Smooth muscle cell (in vitro differentiated cells): ENCODE data around the gene ACY1. TPM values are rescaled to one million over a fixed set of nuclear protein-coding genes. Genes with fewer than 3 reads are reported as not detected.

Experiments used
- DNase-seq: peaks from one replicate; lab custom pipeline; 2025; ENCODE audit not compliant: unreplicated experiment; lab: John Stamatoyannopoulos, UW
- H2AFZ ChIP-seq: fragments of 200-600 bp; sonication (generic); 2 replicates; pipeline ENCODE4 v1.6.0; 2016; ENCODE audit warnings: antibody characterized with exemption, low read depth, mild to moderate bottlenecking
- H3F3A ChIP-seq: fragments of 200-600 bp; sonication (generic); 2 replicates; pipeline ENCODE4 v1.6.0; 2017; ENCODE audit warnings: antibody characterized with exemption, low read depth
- H3K27ac ChIP-seq: fragments of 200-600 bp; sonication (generic); 2 replicates; pipeline ENCODE4 v1.5.1; 2016; ENCODE audit warnings: low read depth, mild to moderate bottlenecking
- H3K27me3 ChIP-seq: fragments of 200-600 bp; sonication (generic); 2 replicates; pipeline ENCODE4 v1.6.1; 2016; ENCODE audit warnings: low read depth, mild to moderate bottlenecking
- H3K36me3 ChIP-seq: fragments of 200-600 bp; sonication (generic); 2 replicates; pipeline ENCODE4 v1.5.1; 2016; ENCODE audit warnings: low read depth
- H3K4me1 ChIP-seq: fragments of 200-600 bp; sonication (generic); 2 replicates; pipeline ENCODE4 v1.5.1; 2016; ENCODE audit warnings: low read depth
- H3K4me2 ChIP-seq: fragments of 200-600 bp; sonication (generic); 2 replicates; pipeline ENCODE4 v1.6.0; 2016; ENCODE audit warnings: mild to moderate bottlenecking
- H3K4me3 ChIP-seq: fragments of 200-600 bp; sonication (generic); 2 replicates; pipeline ENCODE4 v1.5.1; 2016; ENCODE audit warnings: mild to moderate bottlenecking
- H3K79me2 ChIP-seq: fragments of 200-600 bp; sonication (generic); 2 replicates; pipeline ENCODE4 v1.6.0; 2016; ENCODE audit warnings: low read depth, mild to moderate bottlenecking
- H3K9ac ChIP-seq: fragments of 200-600 bp; sonication (generic); 2 replicates; pipeline ENCODE4 v1.6.0; 2016; ENCODE audit warnings: low read depth
- H3K9me3 ChIP-seq: fragments of 200-600 bp; sonication (generic); replicated peaks from 2 replicates; pipeline ENCODE4 v1.5.1; 2016; ENCODE audit warnings: low read depth
- H4K20me1 ChIP-seq: fragments of 200-600 bp; sonication (generic); 2 replicates; pipeline ENCODE4 v1.6.0; 2016; ENCODE audit warnings: low read depth
- WGBS: methylation state at CpG from one replicate; pipeline ENCODE4 v1.1.7; 2016; ENCODE audit warnings: low lambda C conversion rate; 5-methylcytosine and 5-hydroxymethylcytosine counted together
- polyA plus RNA-seq: library from polyadenylated mRNA; unstranded; fragments of >200 nt; fragmentation: Nextera tagmentation; extraction: Ambion mirVana; gene quantifications from 2 replicates; pipeline ENCODE4 v1.2.1, GENCODE V29; 2016
- total RNA-seq: library from RNA; depleted of rRNA; stranded (reverse); fragments of >200 nt; gene quantifications from 2 replicates; pipeline ENCODE4 v1.2.3, GENCODE V29; 2014
- TF ChIP-seq, protein P1 (sequence below): fragments of 200-600 bp; sonication (generic); IDR thresholded peaks from 2 replicates; pipeline ENCODE4 v1.5.1; 2017; ENCODE audit warnings: borderline replicate concordance, mild to moderate bottlenecking, antibody characterized with exemption; ENCODE audit not compliant: insufficient read depth, poor library complexity, severe bottlenecking

Gene ACY1
- total and polyA plus RNA-seq, 2 experiments from 2014 or later = 33.8 to 39.6 TPM

DNA sequence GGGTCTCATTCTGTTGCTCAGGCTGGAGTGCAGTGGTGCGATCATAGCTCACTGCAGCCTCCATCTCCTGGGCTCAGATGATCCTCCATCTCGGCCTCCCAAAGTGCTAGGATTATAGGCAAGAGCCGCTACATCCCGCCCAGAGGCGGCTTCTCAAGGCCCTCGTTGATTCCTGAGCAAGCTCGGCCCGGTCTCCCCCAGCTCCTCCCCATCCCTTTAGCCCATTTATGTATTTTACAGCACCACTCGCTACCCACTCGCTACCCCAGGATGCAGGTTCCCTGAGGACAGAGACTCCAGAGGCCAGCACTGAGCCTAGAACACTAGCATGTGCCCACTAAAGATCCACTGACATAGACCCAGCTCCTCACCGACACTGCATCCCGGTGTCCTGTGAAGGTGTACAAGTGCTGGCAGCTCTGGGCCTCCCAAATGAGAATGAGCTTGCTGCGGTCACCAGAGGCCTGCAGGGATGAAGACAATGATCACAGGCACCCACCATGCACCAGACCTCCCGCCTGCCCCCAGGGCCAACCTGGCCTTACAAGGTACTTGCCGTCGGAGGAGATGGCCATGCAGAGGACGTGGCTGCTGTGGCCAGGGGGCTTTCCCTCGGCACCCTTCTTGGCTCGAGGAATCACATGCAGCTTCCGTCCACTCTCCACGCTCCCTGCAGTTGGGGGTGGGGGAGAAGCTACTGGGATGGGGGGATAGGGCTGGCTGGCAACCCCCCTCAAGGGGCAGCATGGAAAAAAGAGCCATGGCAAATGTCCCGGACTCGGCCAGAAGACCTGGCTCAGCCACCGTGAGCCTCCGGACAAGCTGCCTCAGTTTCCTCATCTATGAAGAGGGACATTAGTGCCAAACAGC lies 47.2 kb upstream of the ACY1 start:
- H3K9me3 ChIP-seq = no peaks in the 10 kb centered on the region
- TF ChIP-seq, protein P1, sequence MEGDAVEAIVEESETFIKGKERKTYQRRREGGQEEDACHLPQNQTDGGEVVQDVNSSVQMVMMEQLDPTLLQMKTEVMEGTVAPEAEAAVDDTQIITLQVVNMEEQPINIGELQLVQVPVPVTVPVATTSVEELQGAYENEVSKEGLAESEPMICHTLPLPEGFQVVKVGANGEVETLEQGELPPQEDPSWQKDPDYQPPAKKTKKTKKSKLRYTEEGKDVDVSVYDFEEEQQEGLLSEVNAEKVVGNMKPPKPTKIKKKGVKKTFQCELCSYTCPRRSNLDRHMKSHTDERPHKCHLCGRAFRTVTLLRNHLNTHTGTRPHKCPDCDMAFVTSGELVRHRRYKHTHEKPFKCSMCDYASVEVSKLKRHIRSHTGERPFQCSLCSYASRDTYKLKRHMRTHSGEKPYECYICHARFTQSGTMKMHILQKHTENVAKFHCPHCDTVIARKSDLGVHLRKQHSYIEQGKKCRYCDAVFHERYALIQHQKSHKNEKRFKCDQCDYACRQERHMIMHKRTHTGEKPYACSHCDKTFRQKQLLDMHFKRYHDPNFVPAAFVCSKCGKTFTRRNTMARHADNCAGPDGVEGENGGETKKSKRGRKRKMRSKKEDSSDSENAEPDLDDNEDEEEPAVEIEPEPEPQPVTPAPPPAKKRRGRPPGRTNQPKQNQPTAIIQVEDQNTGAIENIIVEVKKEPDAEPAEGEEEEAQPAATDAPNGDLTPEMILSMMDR = no peak
- no peaks in the 10 kb centered on the region for H3K27me3 ChIP-seq
- H3F3A ChIP-seq = no peaks in the 10 kb centered on the region
- no peaks in the 10 kb centered on the region for H3K4me1 ChIP-seq
- no peak overlapping the region for H3K9ac ChIP-seq
- no peaks in the 10 kb centered on the region for H3K36me3 ChIP-seq
- DNase-seq = no peak
- H3K4me2 ChIP-seq = no peak overlapping the region
- H3K4me3 ChIP-seq = no peak overlapping the region
- 98% methylated on average over 25 of the region's 25 CpGs for WGBS
- no peak overlapping the region for H2AFZ ChIP-seq
- H3K79me2 ChIP-seq = peaks cover 20% of the 10 kb centered on the region
- no peak overlapping the region for H3K27ac ChIP-seq
- H4K20me1 ChIP-seq = no peaks in the 10 kb centered on the region

DNA sequence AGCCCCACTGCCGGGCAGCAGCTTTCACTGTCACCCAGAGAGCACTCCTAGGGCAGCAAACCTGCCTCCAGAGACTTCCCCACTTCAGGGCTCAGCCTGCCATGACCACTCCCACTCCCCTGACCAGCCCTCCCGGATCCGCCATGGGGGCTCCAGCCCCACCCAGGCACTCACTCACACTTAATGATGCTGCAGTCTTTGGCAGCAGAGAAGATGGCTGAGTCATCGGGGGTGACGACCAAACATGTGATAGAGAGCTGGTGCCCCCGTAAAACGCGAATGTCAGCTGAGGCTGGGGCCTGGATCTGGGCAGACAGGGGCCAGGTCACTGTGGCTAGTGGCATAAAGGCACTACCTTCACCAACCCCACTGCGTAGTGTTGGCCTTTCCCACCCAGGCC lies 46.3 kb upstream of the ACY1 start:
- Histone ChIP-seq H2AFZ (no peak overlapping the region), H3K9me3 (no peaks in the 10 kb centered on the region), H3K36me3 (no peaks in the 10 kb centered on the region), H4K20me1 (no peaks in the 10 kb centered on the region), H3K4me1 (no peaks in the 10 kb centered on the region), H3K79me2 (peaks cover 24% of the 10 kb centered on the region), H3F3A (no peaks in the 10 kb centered on the region), H3K27ac (no peak overlapping the region), H3K4me2 (no peak overlapping the region), H3K4me3 (no peak overlapping the region), H3K27me3 (no peaks in the 10 kb centered on the region), H3K9ac (no peak overlapping the region)
- no peak for DNase-seq
- TF ChIP-seq, protein P1 = no peak
- 87% methylated on average over 9 of the region's 9 CpGs for WGBS

GRCh38 chr3:51937611-51938450 lies 45.5 kb upstream of the ACY1 start:
- 96% methylated on average over 13 of the region's 13 CpGs for WGBS
- no peaks in the 10 kb centered on the region for H4K20me1 ChIP-seq
- no peaks in the 10 kb centered on the region for H3K36me3 ChIP-seq
- no peak overlapping the region for H2AFZ ChIP-seq
- H3K79me2 ChIP-seq = peaks cover 24% of the 10 kb centered on the region
- no peaks in the 10 kb centered on the region for H3F3A ChIP-seq
- no peaks in the 10 kb centered on the region for H3K4me1 ChIP-seq
- no peak overlapping the region for H3K4me3 ChIP-seq
- no peak overlapping the region for H3K9ac ChIP-seq
- TF ChIP-seq, protein P1 = no peak
- no peaks in the 10 kb centered on the region for H3K9me3 ChIP-seq
- DNase-seq = no peak
- H3K27ac ChIP-seq = no peak overlapping the region
- no peak overlapping the region for H3K4me2 ChIP-seq
- no peaks in the 10 kb centered on the region for H3K27me3 ChIP-seq
